IMR-90 (cell line): ENCODE data around the gene LMBR1L.

Source experiments
- CEBPB ChIP-seq: IDR thresholded peaks from 2 replicates; pipeline ENCODE4 v1.6.1; 2012; ENCODE audit warnings: low read depth, low read length, improper control_type of control experiment
- CHD1 ChIP-seq: IDR thresholded peaks from 2 replicates; pipeline ENCODE4 v1.6.1; 2012; ENCODE audit warnings: low read depth, low read length, improper control_type of control experiment
- POLR2A ChIP-seq: IDR thresholded peaks from 2 replicates; pipeline ENCODE4 v1.6.1; 2012; ENCODE audit warnings: mild to moderate bottlenecking, low read depth, low read length
- SMC3 ChIP-seq: fragments of 150-350 bp; IDR thresholded peaks from 2 replicates; pipeline ENCODE4 v1.6.1; 2016; ENCODE audit warnings: low read depth, mild to moderate bottlenecking, antibody characterized with exemption, low read length, moderate library complexity
- TF ChIP-seq, protein P1 (sequence below): conservative IDR thresholded peaks from 2 replicates; pipeline ENCODE4 v1.5.1; 2012; ENCODE audit warnings: mild to moderate bottlenecking, low read depth, low read length, improper control_type of control experiment

DNA sequence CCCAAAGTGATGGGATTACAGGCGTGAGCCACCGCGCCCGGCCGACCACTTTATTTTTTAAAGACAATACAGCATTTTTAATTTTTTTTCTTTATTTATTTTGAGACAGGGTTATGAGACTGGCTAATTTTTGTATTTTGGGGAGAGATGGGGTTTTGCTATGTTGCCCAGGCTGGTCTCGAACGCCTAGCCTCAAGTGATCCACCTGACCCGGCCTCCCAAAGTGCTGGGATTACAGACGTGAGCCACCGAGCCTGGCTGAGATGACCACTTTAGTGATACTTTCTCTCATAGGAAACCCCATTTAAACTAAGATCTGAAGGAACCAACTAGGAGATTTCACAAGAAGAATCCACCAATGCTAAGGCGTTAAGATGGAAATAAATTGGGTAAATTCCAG lies 39.7 kb downstream of the LMBR1L start:
- no peak for TF ChIP-seq CEBPB
- TF ChIP-seq, protein P1, sequence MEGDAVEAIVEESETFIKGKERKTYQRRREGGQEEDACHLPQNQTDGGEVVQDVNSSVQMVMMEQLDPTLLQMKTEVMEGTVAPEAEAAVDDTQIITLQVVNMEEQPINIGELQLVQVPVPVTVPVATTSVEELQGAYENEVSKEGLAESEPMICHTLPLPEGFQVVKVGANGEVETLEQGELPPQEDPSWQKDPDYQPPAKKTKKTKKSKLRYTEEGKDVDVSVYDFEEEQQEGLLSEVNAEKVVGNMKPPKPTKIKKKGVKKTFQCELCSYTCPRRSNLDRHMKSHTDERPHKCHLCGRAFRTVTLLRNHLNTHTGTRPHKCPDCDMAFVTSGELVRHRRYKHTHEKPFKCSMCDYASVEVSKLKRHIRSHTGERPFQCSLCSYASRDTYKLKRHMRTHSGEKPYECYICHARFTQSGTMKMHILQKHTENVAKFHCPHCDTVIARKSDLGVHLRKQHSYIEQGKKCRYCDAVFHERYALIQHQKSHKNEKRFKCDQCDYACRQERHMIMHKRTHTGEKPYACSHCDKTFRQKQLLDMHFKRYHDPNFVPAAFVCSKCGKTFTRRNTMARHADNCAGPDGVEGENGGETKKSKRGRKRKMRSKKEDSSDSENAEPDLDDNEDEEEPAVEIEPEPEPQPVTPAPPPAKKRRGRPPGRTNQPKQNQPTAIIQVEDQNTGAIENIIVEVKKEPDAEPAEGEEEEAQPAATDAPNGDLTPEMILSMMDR = no peak
- no peak for TF ChIP-seq POLR2A
- TF ChIP-seq SMC3 = no peak
- no peak for TF ChIP-seq CHD1
